ENCODE data around the gene TMEM245. TPM values are rescaled to one million over a fixed set of nuclear protein-coding genes. Genes with fewer than 3 reads are reported as not detected.
A peak's percentile ranks its signal among the peaks of the same experiment; 100 is the strongest.

The TMEM245 gene
- total RNA-seq, 2 experiments from 2014 or later, result 22.6 to 24.4 TPM

DNA sequence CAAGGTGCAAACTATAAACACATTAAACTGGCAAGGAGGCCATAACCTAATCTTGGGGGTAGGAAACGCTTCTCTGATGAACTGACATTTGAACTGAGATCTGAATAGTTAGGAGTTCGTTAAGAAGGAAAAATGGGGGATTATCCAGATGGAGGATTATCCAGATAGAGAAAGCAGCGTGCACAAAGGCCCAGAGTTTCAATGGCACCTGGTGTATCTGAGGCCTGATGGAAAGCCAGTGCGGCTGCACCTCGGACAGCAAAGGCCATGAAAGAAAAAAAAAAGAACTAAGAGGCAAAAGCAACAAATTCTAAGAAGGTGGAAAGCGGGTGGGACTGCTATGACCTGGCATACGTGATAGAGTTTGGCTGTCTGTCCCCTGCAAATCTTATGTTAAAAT, 93.4 kb downstream of the TMEM245 start:
- TF ChIP-seq, protein P1, sequence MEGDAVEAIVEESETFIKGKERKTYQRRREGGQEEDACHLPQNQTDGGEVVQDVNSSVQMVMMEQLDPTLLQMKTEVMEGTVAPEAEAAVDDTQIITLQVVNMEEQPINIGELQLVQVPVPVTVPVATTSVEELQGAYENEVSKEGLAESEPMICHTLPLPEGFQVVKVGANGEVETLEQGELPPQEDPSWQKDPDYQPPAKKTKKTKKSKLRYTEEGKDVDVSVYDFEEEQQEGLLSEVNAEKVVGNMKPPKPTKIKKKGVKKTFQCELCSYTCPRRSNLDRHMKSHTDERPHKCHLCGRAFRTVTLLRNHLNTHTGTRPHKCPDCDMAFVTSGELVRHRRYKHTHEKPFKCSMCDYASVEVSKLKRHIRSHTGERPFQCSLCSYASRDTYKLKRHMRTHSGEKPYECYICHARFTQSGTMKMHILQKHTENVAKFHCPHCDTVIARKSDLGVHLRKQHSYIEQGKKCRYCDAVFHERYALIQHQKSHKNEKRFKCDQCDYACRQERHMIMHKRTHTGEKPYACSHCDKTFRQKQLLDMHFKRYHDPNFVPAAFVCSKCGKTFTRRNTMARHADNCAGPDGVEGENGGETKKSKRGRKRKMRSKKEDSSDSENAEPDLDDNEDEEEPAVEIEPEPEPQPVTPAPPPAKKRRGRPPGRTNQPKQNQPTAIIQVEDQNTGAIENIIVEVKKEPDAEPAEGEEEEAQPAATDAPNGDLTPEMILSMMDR (IDR thresholded peaks at IDR 0.05), result no peak
- H3K27me3 Mint-ChIP-seq, result no peaks in the 10 kb centered on the region

DNA sequence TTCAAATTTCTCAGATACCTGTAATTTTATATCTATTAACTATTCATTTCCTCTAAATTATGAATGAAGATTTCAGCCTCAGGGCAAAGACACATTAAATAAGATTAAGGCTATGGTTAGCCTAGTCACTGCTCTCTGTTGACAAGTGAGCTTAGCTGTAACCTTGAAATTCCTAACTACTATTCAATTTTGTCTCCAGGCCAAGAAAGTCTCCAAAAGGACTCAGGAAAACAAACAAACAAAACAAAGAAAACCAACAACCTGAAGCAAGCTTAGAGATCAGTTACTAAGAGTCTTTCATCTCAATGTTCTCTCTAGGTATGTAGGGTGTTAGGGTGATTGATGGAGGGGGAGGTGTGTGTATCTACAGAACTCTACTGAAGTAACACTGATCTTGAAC, 96.9 kb downstream of the TMEM245 start:
- H3K36me3 Mint-ChIP-seq (ENCODE audit: low read depth), result peaks cover 66% of the 10 kb centered on the region
- H3K27ac Mint-ChIP-seq, result peak overlapping the region; percentile 32
- H3K4me1 Mint-ChIP-seq (ENCODE audit: low read depth), result peaks cover 24% of the 10 kb centered on the region
- Histone ChIP-seq H3K36me3 (ENCODE audit: insufficient read depth, low read length) (peaks cover 43% of the 10 kb centered on the region), H3K4me3 (ENCODE audit: low read length) (no peak overlapping the region), H3K27ac (ENCODE audit: low read depth in 1 of 2, low read length in 2 of 2) (no peak overlapping the region), H3K4me1 (ENCODE audit: insufficient read depth, low read length) (no peaks in the 10 kb centered on the region), H3K27me3 (ENCODE audit: control insufficient read depth in 1 of 2, insufficient read depth in 2 of 2, low read length in 2 of 2) (no peaks in the 10 kb centered on the region), H3K9me3 (ENCODE audit: control insufficient read depth in 1 of 2, insufficient read depth in 1 of 2, low read length in 2 of 2) (no peaks in the 10 kb centered on the region)
- H3K4me3 Mint-ChIP-seq, result no peak overlapping the region
- CTCF ChIA-PET, result no interaction called here
- TF ChIP-seq, protein P1 (IDR thresholded peaks at IDR 0.05), result no peak
- H3K27me3 Mint-ChIP-seq, result no peaks in the 10 kb centered on the region
- intact Hi-C loops (cut with DNase I, micrococcal nuclease), result no loop called here
- no peak for ATAC-seq (ENCODE audit: poor library complexity)
- POLR2A ChIA-PET, result no interaction called here
- no peak for DNase-seq
- H3K9me3 Mint-ChIP-seq, result no peaks in the 10 kb centered on the region

More for the DNA sequence above, 93.4 kb downstream of the TMEM245 start:
- ChIA-PET POLR2A (no interaction called here), CTCF (no interaction called here)
- Mint-ChIP-seq H3K27ac (peak overlapping the region; percentile 15), H3K4me1 (ENCODE audit: low read depth) (peaks cover 24% of the 10 kb centered on the region), H3K9me3 (no peaks in the 10 kb centered on the region), H3K36me3 (ENCODE audit: low read depth) (peaks cover 70% of the 10 kb centered on the region), H3K4me3 (no peak overlapping the region)
- ATAC-seq (ENCODE audit: poor library complexity) (no peak), DNase-seq (no peak)
- intact Hi-C loops (cut with DNase I, micrococcal nuclease), result no loop called here
- Histone ChIP-seq H3K9me3 (ENCODE audit: control insufficient read depth in 1 of 2, insufficient read depth in 1 of 2, low read length in 2 of 2) (no peaks in the 10 kb centered on the region), H3K27ac (ENCODE audit: low read depth in 1 of 2, low read length in 2 of 2) (no peak overlapping the region), H3K27me3 (ENCODE audit: control insufficient read depth in 1 of 2, insufficient read depth in 2 of 2, low read length in 2 of 2) (no peaks in the 10 kb centered on the region), H3K4me1 (ENCODE audit: insufficient read depth, low read length) (no peaks in the 10 kb centered on the region), H3K36me3 (ENCODE audit: insufficient read depth, low read length) (peaks cover 35% of the 10 kb centered on the region), H3K4me3 (ENCODE audit: low read length) (no peak overlapping the region)

DNA sequence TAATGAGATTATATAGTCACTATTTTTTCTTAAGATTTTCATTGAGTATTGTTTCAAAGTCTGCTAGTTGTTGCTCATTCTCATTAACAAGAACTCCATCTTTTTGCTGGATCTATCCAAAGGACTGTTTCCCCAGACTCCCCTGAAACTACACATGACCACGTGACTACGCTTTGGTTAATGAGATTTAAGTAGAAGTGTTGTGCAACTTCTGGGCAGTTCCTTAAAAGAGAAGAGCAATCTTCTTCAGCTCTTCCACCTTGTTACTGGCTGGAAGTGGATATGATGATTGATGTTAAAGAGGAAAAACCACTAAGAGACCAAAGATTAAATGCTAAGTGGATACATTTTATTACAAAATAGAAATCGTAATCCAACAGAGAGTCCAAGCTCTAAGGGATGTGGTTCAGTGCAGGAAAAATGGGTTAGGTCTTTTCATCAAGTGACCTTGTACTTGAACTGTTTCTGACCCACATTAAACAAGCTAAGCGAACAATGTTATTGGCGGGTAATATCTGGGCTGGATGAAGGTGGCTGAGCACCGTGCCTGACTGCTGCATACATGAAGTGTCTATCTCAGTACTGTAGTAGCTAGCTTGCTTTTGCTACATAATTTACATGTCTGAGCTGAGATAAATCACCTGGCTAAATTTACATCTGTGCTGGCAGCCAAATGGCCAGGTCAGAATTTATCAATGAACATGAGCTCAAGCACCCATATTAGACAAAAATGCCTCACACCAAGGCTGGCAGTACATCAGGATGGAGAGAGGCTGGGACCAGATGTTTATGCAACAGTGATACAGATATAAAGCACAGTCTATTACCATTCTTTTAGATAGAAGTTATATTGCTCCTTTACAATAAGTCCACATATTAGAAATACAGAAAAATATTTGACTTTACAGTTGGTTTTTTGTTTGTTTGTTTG, 98.9 kb downstream of the TMEM245 start:
- Mint-ChIP-seq H3K4me3 (no peak overlapping the region), H3K36me3 (ENCODE audit: low read depth) (peaks cover 50% of the 10 kb centered on the region), H3K9me3 (no peaks in the 10 kb centered on the region), H3K27ac (peak overlapping the region; percentile 42), H3K4me1 (ENCODE audit: low read depth) (peaks cover 18% of the 10 kb centered on the region), H3K27me3 (no peaks in the 10 kb centered on the region)
- intact Hi-C loops (cut with DNase I, micrococcal nuclease), result no loop called here
- ATAC-seq (ENCODE audit: poor library complexity) (no peak), DNase-seq (no peak)
- POLR2A ChIA-PET, result no interaction called here
- CTCF ChIA-PET, result no interaction called here
- Histone ChIP-seq H3K27ac (ENCODE audit: low read depth in 1 of 2, low read length in 2 of 2) (no peak overlapping the region), H3K36me3 (ENCODE audit: insufficient read depth, low read length) (peaks cover 31% of the 10 kb centered on the region), H3K9me3 (ENCODE audit: control insufficient read depth in 1 of 2, insufficient read depth in 1 of 2, low read length in 2 of 2) (no peaks in the 10 kb centered on the region), H3K4me1 (ENCODE audit: insufficient read depth, low read length) (no peaks in the 10 kb centered on the region), H3K27me3 (ENCODE audit: control insufficient read depth in 1 of 2, insufficient read depth in 2 of 2, low read length in 2 of 2) (no peaks in the 10 kb centered on the region), H3K4me3 (ENCODE audit: low read length) (no peak overlapping the region)
- TF ChIP-seq, protein P1 (IDR thresholded peaks at IDR 0.05), result no peak
